ENCODE results near the gene GPR3.
A peak's percentile ranks its signal among the peaks of the same experiment; 100 is the strongest.
"Not testable (repeated sequence)": the region's sequence is repeated elsewhere in the genome, so short reads cannot be mapped to it uniquely, and the experiment has no call there.

Gene GPR3

GRCh38 chr1:27398405-27399149, 6.2 kb downstream of the GPR3 start:
- DNase-seq (ENCODE audit: extremely low read depth in 1 of 2, low read depth in 1 of 2), result no peak

DNA sequence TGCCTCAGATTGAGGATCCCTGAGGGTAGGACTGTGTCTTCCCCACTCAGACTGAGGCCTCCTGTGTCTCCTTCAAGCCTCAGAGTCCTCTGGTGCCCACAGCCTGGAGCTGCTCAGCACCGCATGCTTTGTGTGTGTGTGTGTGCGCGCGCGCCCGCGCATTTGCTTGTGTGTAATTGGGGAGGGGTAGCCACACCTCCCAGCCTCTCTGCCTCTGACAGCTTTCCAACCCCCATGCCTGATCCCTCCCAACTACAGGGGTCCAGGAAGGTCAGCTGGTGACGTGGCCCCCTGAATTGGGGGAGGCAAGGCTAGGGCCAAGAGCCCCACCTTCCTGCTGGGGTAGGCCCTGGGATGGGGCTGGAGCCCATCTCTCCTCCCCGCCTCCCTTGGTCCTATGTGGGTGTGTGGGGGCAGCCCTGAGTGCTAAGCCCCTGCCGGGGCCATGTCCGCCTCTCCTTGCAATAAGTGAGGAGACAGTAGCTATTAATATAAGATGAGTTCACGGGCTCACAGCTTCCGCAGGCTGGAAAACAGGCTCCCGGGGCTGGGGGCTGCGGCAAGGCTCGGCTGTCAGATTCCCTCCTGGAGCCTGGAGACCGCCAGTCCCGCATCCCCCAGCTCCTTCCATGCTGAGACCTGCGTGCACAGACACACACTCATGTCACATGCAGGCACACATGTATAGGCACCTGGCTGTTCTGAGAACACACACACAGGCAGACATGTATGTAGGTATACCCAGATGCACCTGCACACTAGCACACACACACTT, 7.0 kb downstream of the GPR3 start:
- DNase-seq (ENCODE audit: extremely low read depth in 1 of 2, low read depth in 1 of 2), result no peak

DNA sequence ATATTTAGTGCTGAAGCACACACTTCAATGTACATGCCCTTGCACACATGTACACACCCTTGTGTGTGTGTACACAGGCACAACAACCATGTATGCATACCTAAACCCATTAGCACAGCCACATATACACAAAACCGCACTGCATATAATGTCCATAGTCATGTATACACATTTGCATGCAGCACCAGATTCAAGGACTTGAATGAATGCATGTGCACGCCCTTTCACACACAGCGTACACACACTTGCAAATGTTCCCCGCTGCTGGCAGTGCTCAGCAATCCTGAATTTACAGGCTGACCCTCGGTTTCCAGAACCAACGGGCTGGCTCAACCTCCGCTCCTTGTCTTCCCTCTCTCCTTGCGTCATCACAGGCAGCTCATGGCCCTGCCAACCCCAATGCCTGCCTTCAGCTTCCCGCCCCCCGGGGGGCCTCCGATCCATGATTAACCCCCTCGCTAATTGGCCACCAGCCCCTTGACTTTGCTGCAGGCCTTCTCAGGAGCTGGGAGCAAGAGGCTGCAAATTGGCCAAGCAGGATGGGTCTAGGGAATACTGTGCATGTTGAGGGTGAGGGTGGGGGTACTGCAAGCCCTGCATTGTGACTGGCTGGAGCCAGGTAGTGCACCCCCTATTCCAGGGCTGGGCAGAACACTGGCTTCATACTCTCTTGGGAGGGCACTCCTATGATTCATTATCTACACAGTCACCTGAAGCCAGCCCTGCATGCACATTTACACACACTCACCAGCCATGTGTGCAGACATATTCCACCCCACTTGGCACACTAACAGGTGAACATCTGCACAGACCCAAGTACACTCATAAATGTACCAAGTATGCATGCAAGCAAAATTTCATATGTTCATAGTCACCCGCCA, 7.9 kb downstream of the GPR3 start:
- no peak for DNase-seq (ENCODE audit: extremely low read depth in 1 of 2, low read depth in 1 of 2)

GRCh38 chr1:27400963-27401341, 8.5 kb downstream of the GPR3 start:
- no peak for DNase-seq (ENCODE audit: extremely low read depth in 1 of 2, low read depth in 1 of 2)

GRCh38 chr1:27402349-27402754, 9.9 kb downstream of the GPR3 start:
- no peak for DNase-seq (ENCODE audit: extremely low read depth in 1 of 2, low read depth in 1 of 2)

DNA sequence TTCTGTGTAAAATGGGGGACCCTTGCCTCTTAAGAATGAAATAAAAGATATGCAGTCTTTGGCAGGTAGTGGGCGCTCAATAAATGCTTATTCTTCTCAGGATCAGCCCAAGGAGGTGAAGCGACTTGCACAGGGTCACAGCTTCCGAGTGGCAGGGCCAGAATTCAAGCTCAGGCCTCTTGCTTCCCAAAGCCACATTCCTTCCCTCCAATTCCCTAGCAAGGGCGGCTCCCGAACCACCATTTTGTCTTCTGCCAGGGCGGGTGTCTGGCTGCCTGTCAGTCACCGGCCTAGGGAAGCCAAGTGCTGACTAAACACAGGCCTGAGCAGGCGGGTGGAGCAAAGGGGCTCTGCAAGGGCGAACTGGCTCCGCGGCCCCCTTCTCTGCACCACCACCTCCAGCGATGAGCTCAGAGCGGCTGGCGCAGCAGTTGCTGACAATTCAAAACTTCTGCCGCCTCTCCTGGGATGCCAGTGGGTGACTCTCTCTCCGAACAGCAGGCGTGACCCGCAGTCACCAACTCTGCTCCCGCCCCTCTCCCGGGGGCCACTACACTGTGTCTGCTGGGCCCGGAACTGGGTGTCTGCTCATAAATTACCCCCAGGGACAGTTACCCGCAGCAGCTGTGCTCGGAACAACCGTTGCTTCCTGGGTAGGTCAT, 10.8 kb downstream of the GPR3 start:
- no peak for DNase-seq (ENCODE audit: extremely low read depth in 1 of 2, low read depth in 1 of 2)

DNA sequence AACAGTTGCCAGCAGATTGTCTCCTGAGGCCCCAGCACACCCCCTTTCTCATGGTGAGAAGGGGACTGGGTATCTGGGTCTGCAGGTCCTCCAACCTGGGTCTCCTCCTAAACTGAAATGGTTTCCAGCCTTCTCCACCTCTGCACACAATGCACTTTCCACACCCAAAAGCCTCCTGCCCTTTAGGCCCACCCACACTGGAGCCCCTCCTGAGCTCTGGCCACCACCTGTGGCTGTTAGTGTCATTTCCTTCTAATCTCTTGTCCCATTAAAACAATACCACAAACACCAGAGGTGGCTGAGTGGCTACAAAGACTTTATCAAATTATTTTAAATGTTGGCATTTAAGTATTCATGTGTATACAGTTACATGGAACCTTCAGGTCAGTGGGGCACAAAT, 11.5 kb downstream of the GPR3 start:
- DNase-seq (ENCODE audit: extremely low read depth in 1 of 2, low read depth in 1 of 2), result no peak

DNA sequence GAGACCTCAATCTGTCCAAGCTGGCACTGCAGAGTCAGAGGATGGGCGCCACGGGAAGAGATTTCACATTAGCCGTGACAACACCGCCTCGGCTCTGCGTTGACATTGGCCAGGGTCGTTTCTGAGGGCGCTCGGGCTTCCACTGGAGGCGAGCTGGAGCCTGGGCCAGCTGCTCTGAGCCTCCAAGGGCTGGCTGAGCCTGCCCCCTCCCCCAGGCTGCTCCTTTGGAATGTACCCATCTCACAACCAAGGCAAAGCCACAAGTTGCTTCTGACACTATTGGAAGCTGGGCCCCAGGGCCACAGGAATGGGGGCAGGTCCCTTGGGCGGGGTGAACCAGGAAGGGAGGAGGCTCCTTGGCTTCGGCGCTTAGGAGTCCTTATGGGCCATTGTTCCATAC, 12.7 kb downstream of the GPR3 start:
- DNase-seq (ENCODE audit: extremely low read depth in 1 of 2, low read depth in 1 of 2), result no peak

DNA sequence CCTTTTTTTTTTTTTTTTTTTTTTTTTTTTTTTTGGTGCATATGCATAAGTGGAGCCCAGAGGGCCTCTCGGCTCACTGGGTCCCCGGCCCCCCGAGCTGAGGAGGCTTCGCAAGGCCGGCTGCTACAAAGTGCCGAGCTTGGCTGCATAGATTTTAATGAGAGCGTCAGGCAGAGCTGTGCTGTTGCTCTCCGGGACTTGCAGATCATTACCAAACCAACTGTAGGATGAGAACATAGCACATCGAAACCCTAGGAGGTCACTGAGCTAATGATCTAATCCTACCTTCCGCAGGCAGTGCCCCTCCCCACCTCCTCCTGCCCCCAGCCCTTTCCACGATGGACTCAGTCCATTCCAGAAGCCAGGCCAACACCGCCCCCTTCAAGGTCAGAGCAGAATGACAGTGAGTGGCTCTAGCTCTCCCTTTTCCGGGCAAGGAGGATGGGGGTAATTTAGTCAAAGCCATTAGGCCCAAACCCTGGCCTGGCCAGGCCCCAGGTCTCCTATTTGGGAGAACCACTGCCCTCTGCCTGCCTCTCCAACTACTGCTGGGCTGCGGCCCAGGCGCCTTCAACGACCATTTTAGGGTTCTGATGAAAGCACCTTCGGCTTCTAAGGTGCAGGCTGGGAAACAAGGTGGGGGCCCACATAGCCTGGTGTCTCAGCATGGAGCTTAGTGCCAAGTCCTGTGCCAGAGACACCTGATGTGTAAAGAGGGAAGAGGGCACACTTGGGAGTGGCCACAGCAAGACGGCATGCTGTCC, 13.4 kb downstream of the GPR3 start:
- not testable (repeated sequence) for DNase-seq (ENCODE audit: extremely low read depth in 1 of 2, low read depth in 1 of 2)

- DNase-seq (ENCODE audit: extremely low read depth in 1 of 2, low read depth in 1 of 2), result no peak
These were observed 13.9 kb downstream of the GPR3 start for GRCh38 chr1:27406362-27406680.

- DNase-seq (ENCODE audit: extremely low read depth in 1 of 2, low read depth in 1 of 2), result not testable (repeated sequence)
These were observed 14.4 kb downstream of the GPR3 start for GRCh38 chr1:27406791-27407190.

DNA sequence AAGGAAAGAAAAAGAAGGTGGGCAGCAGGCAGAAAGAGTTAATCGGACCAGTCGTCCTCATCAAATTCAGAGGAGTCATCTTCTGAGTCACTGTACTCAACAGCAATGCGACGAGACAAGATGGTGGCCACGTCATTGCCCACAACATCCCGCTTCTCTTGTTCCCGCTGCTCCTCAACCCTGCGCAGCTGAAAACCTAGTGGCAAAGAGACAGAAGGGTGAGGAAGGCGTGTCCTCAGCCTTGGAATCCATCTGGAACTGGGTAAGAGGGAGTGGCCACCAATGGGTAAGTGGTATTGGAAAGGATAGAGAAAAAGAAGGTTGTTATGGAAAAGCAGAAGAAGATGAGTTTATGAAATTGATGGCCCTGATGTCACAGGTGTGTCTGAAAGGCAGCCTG, 15.7 kb downstream of the GPR3 start:
- DNase-seq (ENCODE audit: extremely low read depth in 1 of 2, low read depth in 1 of 2), result no peak

- no peak for DNase-seq (ENCODE audit: extremely low read depth in 1 of 2, low read depth in 1 of 2)
These were observed 17.2 kb downstream of the GPR3 start for GRCh38 chr1:27409669-27410068.

DNA sequence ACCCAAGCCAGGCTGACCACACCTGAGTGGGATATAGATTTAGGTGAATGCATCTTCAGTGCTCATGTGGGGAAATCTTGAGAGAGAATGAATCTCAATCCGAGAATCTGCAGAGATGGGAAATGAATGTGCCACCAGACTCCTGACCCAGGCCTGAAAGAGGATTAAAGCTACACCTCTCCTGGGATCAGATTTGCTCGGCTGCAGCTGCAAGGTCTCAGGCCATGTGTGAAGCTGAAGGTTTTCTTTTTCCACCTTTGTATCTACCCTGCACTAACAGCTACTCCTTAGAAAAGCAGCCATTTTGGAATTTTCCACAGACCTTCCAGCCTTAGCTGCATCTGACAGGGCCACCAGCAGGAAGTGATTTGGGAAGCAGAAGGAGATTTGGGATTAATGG, 18.3 kb downstream of the GPR3 start:
- no peak for DNase-seq (ENCODE audit: extremely low read depth in 1 of 2, low read depth in 1 of 2)

- DNase-seq (ENCODE audit: extremely low read depth in 1 of 2, low read depth in 1 of 2), result no peak
These were observed 20.1 kb downstream of the GPR3 start for GRCh38 chr1:27412502-27412901.

DNA sequence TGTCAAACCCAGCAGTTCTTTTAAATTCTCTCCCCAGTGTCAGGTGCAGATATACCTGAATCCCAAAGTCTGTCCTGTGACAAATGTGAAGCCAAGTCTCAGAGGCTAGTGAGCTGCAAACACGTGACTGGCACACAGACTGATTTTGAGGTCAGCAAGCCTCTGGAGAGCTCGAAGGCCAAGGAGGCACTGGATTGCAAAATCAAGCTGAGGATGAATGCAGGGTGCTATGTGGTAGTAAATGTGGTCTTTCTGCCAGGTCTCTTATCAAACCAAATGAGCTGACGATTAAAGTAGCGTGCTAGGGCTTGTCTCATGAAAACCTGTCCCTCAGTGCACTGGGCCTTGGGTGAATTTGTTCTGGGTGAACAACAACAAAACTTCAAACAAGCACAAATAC, 20.6 kb downstream of the GPR3 start:
- DNase-seq (ENCODE audit: extremely low read depth in 1 of 2, low read depth in 1 of 2), result no peak

DNA sequence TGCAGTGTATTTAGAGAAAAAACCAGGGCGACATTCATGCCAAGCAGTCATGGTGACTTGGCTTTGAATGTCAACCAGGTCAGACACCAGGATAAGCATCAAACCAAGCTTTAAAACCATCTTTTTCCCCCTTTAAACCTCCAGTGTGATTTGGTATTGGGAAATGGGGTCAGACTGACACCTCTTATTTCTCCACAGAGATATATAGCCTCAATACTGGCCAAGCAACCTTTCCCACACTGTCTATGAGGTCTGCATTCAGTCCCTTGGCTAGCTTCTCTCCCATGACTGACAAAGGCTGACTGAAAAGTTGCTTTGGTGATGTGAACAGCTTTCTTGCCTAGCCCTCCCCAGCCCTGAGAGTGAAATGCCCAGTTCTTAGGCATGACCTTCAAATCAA, 21.7 kb downstream of the GPR3 start:
- DNase-seq (ENCODE audit: extremely low read depth in 1 of 2, low read depth in 1 of 2), result no peak

DNA sequence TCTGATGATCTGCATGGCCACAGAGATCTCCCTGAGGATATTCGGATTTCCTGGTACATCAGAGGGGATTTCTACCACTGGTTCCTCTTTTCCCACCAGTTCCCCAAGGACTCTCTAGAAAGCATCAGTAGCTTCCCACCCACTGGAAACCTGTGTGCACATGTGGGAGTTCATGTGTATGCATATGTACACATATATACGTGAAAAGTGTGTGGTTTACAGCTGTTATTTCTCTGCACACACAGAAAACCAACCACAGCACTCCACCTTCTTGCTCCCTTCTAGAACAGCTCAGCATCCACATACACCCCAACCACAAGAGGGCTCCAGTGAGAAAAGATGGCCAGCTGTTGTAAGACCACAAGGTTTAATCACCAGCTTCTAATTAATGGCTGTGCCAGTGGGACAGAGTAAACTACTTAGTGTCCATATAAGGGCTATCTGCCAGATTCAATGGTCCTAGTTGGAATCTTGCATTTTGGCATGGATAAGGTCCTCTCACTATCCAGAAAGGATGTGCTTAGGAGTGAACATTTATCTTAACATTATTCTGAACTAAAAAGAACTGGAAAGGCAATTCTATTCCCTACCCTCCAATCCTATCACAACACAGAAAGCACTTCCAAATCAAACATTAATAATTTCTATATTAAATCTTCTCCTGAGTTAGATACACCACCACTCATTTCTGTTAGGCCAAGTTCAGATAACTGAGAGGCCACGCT, 24.1 kb downstream of the GPR3 start:
- DNase-seq (ENCODE audit: extremely low read depth in 1 of 2, low read depth in 1 of 2), result peak in 1 of 2 donors; percentile 23

DNA sequence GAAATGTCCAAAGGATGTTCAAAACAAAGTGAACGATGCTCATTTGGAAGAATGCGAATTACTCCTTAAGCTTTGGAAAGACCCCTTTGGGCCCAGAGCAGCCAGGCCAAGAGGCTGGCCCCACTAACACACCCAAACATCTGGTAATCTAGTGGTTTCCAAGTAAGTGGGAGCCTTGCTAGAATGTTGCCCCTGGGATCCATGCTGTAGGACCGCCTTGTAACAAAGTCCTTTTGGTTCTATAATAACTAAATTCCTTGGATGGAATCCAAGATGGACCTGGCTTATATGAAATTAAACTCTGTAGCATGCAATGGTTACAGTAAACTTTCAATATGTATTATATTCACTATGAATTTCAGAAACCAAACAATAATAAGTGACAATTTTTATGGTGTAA, 25.3 kb downstream of the GPR3 start:
- no peak for DNase-seq (ENCODE audit: extremely low read depth in 1 of 2, low read depth in 1 of 2)

Data from stimulated activated CD8-positive, alpha-beta memory T cell treated with anti-CD3 and anti-CD28 coated beads, Interleukin-7, amount 100 ng/mL, for 48 hours (primary cell).